ENCODE results near the gene ENAH. TPM values are rescaled to one million over a fixed set of nuclear protein-coding genes. Genes with fewer than 3 reads are reported as not detected.
"Not testable (repeated sequence)": the region's sequence is repeated elsewhere in the genome, so short reads cannot be mapped to it uniquely, and the experiment has no call there.

ENAH gene
- total RNA-seq, 2 donors from 2014 or later: 29.7 to 43.3 TPM

- DNase-seq (no peak), ATAC-seq (peak; percentile 91)
- intact Hi-C loops (cut with DNase I, micrococcal nuclease): no loop called here
Measured at GRCh38 chr1:225523263-225523950, 129.5 kb downstream of the ENAH start.

- DNase-seq (no peak), ATAC-seq (peak; percentile 1)
- intact Hi-C loops (cut with DNase I, micrococcal nuclease): no loop called here
Measured at GRCh38 chr1:225522588-225523262, 130.2 kb downstream of the ENAH start.

GRCh38 chr1:225520587-225521227 lies 132.2 kb downstream of the ENAH start:
- ATAC-seq (no peak), DNase-seq (no peak)
- intact Hi-C loops (cut with DNase I, micrococcal nuclease): no loop called here

DNA sequence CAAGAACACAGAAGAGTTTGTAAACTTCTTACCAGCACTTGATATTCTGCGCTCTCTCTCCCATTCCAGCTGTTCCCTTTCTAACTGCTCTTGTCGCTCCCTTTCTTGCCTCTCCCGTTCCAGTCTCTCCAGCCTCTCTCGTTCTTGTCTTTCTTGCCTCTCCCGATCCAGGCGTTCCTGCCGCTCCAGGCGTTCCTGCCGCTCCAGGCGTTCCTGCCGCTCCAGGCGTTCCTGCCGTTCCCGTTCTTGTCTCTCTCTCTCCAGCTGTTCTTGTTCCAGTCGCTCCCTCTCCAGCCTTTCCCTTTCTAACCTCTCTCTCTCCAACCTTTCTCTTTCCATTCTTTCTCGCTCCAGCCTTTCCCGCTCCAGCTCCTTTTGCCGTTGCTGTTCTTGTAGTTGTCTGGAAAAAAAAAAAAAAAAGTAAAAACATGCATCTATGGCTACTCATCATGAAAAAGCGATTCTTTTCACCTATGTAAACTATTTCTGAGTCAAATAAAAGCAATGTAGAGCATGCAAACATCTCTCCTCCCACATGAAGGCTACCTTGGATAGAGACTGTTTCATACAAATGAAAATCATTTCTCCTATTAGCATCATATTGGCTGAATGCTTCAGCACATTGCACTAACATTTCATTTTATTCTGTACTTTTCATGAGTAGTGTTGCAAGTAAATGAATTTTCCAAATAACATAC lies 133.6 kb downstream of the ENAH start:
- no peak for ATAC-seq

GRCh38 chr1:225517697-225518096 lies 135.2 kb downstream of the ENAH start:
- ATAC-seq: no peak
- intact Hi-C loops (cut with DNase I, micrococcal nuclease): no loop called here
- DNase-seq: no peak

More for the DNA sequence above, 133.6 kb downstream of the ENAH start:
- no peak for DNase-seq
- intact Hi-C loops (cut with DNase I, micrococcal nuclease): no loop called here

DNA sequence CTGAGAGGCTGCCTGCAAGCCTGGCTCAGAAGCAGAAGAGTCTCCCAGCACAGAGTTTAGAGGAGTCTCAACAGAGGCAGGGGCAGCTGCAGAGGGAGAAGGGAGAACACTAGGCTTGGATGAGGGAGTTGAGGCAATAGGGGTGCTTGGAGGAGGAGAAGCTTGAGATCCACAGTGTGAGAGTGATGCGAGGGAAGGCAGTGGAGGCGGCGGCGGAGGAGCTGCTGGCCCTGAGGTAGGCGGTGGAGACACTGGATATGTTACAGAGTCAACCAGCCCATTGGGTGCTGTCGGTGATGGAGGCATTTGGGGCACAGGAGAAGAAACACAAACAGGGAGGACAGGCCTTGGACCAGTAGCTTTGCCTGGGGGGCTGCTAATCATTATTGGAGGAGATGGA lies 135.7 kb downstream of the ENAH start:
- ATAC-seq (no peak), DNase-seq (no peak)
- intact Hi-C loops (cut with DNase I, micrococcal nuclease): no loop called here

GRCh38 chr1:225514671-225515081 lies 138.2 kb downstream of the ENAH start:
- DNase-seq: no peak
- no peak for ATAC-seq
- intact Hi-C loops (cut with DNase I, micrococcal nuclease): no loop called here

GRCh38 chr1:225513576-225513975 lies 139.3 kb downstream of the ENAH start:
- DNase-seq; intact Hi-C loops (cut with DNase I, micrococcal nuclease); ATAC-seq: not testable (repeated sequence)

- no peak for DNase-seq
- intact Hi-C loops (cut with DNase I, micrococcal nuclease): no loop called here
- no peak for ATAC-seq
Measured at GRCh38 chr1:225511828-225512381, 141.0 kb downstream of the ENAH start.

DNA sequence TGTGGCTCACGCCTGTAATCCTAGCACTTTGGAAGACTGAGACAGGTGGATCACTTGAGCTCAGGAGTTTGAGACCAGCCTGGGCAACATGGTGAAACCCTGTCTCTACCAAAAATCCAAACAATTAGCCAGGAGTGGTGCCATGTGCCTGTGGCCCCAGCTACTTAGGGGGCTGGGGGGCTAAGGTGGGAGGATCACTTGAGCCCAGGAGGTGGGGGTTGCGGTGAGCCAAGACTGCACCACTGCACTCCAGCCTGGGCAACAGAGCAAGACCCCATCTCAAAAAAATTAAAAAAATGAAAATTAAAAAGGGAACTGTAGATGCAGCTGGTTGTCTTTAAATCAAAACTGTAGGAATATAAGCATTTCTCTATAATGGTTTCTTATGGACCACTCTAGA lies 142.2 kb downstream of the ENAH start:
- intact Hi-C loops (cut with DNase I, micrococcal nuclease); DNase-seq; ATAC-seq: not testable (repeated sequence)

DNA sequence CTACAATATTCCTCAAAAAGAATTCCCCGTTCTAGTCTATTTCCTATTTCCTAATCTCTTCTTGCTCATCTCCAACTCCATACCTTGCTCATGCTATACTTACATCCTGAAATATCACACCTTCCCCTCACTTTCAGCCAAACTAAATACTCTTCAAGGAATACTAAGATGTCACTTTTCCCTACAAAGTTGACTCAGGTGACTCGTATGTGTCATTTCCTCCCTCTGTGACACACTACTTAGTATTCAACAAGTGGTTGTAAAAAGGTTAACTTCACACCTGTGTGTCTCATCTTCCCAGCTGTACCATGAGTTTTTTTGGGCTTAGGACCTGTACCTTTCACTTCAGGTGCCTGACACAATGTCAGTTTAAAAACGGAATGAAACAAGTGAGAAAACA lies 143.2 kb downstream of the ENAH start:
- ATAC-seq (peak; percentile 52), DNase-seq (no peak)
- intact Hi-C loops (cut with DNase I, micrococcal nuclease): no loop called here

DNA sequence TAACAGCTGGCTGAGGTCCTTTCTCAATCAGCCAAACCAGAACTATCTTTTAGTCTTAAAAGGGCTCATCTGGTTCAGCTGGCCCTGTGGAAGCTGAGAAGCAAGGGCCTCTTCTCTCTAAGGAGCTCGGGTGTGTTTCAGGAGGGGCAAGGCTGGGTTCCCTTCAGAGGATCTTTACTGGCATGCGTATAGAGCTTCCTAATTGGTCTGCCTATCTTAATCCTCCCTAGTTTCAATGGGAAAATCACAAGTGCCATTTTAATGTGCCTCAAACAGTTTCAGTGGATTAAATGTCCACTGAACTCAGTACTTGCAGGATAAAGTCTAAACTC lies 143.6 kb downstream of the ENAH start:
- no peak for DNase-seq
- intact Hi-C loops (cut with DNase I, micrococcal nuclease): no loop called here
- no peak for ATAC-seq

DNA sequence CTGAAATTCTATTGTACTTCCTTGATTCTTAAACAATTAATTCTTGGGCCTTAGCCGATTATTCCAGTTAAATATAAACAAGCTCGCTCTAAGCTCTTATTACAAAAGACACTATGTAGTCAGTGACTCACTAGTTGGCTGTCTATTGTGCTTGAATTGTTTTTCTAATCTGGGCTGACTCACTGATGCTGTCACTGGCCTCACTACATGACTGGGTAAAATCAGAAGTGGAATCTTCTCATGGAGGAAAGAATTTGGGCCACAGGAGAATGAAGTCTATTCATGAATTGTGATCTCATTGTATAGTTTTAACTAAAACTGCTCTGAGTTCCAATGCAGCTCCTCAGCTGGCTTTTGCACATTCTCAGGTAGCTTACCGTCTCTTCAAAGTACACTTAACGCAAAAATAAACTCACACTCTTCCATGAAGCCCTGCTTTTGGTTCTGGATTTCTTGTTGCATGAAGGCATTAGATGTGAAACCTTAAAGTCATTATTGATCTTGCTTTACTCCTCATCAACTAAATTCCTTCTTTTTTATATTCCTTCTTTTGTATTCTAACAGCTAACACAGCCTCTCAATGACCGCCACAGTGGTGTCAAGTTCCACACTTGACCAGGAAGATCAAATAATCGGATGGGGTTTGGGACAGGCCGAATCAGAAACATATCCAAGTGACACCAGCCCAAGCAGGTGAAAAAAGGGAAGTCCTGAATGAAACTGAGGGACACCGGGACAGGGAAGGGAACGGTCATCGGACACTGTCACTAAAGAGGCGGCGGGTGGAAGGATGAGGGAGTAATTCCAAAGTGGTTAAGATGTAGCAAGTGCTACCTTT lies 144.2 kb downstream of the ENAH start:
- intact Hi-C loops (cut with DNase I, micrococcal nuclease): no loop called here

DNA sequence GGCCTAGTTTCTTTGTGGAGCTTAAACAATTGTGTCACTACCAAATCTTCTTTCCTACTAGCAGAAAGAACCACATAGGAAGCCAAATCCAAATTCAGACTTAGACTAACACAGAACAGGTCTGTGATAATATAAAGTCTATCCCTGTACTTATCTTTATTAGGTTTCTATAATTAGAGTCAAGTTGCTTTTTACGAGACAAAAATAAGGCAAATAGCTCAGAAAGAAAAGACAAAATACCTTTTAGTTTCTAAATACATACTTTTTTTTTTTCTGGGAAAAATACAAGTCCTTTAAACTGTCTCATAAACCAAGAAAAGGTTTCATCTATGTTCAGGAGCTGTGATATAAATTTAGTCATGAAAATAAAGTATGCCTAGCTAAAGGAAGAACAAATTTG lies 146.2 kb downstream of the ENAH start:
- DNase-seq (no peak), ATAC-seq (no peak)
- intact Hi-C loops (cut with DNase I, micrococcal nuclease): no loop called here

More for the DNA sequence above, 144.2 kb downstream of the ENAH start:
- ATAC-seq (peak; percentile 96), DNase-seq (no peak)

- DNase-seq (no peak), ATAC-seq (no peak)
- intact Hi-C loops (cut with DNase I, micrococcal nuclease): no loop called here
Measured at GRCh38 chr1:225504776-225505175, 148.1 kb downstream of the ENAH start.

DNA sequence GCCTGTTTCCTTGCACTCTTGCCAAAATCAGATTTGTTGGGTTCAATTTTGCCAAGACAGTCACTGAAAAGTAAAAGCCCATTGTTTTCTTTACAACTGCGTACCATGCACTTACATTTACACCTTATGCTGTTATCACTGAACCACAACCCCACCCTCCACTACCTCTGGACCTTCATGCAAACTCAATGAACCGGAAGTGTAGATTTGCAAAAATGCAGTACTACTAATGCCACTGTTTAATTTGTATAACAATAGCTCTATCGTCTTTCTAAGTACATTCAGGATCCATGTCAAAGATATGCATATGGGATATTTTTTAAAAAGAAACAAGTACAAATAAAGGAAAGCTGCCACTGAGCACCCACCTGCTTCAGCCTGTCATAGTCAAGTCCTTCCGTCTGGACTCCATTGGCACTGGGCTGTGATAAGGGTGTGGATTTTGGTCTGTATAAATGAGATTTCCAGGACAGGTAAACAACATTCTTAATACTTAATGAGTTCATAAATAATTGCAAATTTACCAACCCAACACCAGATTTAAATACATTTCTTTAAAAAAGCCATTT lies 152.2 kb downstream of the ENAH start:
- intact Hi-C loops (cut with DNase I, micrococcal nuclease): no loop called here
- DNase-seq (no peak), ATAC-seq (peak; percentile 99)

- no peak for DNase-seq
- intact Hi-C loops (cut with DNase I, micrococcal nuclease): no loop called here
- no peak for ATAC-seq
Measured at GRCh38 chr1:225498549-225499136, 154.3 kb downstream of the ENAH start.

All from left colon (tissue), 2 donors.